Neural crest cell (in vitro differentiated cells): ENCODE measurements around the gene RASAL2. TPM values are rescaled to one million over a fixed set of nuclear protein-coding genes. Genes with fewer than 3 reads are reported as not detected.
A peak's percentile ranks its signal among the peaks of the same experiment; 100 is the strongest.

ENCODE experiments used
- DNase-seq: peaks from one replicate; pipeline ENCODE4 v3.0.0; 2021; ENCODE audit warnings: low read depth, mixed read lengths, low spot score
- H3K27ac Mint-ChIP-seq: one replicate; pipeline ENCODE4 v1.8.0; 2021; ENCODE audit warnings: mild to moderate bottlenecking, mixed read lengths; ENCODE audit not compliant: unreplicated experiment
- H3K27me3 Mint-ChIP-seq: 2 replicates; pipeline ENCODE4 v1.8.0; 2021; ENCODE audit warnings: low read depth, mild to moderate bottlenecking, mixed read lengths
- H3K36me3 Mint-ChIP-seq: 2 replicates; pipeline ENCODE4 v1.8.0; 2021; ENCODE audit warnings: low read depth, mild to moderate bottlenecking, mixed read lengths
- H3K4me1 Mint-ChIP-seq: 2 replicates; pipeline ENCODE4 v1.8.0; 2021; ENCODE audit warnings: mixed read lengths
- H3K4me3 Mint-ChIP-seq: one replicate; pipeline ENCODE4 v1.8.0; 2021; ENCODE audit warnings: mild to moderate bottlenecking, mixed read lengths
- H3K9me3 Mint-ChIP-seq: 2 replicates; pipeline ENCODE4 v1.8.0; 2021; ENCODE audit warnings: mixed read lengths
- CTCF ChIP-seq: fragments of 200-600 bp; sonication (generic); conservative IDR thresholded peaks from 2 replicates; pipeline ENCODE4 v1.5.0; 2021; ENCODE audit warnings: antibody characterized with exemption, mild to moderate bottlenecking
- long read RNA-seq: library from polyadenylated mRNA; unstranded; transcript quantifications from one replicate; pipeline ENCODE4 v2.0.0, GENCODE V29; 2020
- total RNA-seq: library from RNA; stranded (reverse); gene quantifications from 2 replicates; pipeline ENCODE4 v1.2.1, GENCODE V29; 2021

RASAL2 gene
- 20.9 and 25.5 TPM in 2 replicates for total RNA-seq
- long read RNA-seq, partial matches to known transcripts, result 8 of 25 reads
- long read RNA-seq, other reads (novel, unspliced or antisense), result 17 of 25 reads

- Mint-ChIP-seq H3K27me3 (no peaks in the 10 kb centered on the region), H3K9me3 (no peaks in the 10 kb centered on the region), H3K4me1 (peaks cover 36% of the 10 kb centered on the region), H3K36me3 (no peaks in the 10 kb centered on the region), H3K27ac (peak within 1 kb of the TSS; percentile 95), H3K4me3 (peak within 1 kb of the TSS; percentile 91)
- DNase-seq, result peak; percentile 65
- peak; percentile 24 for TF ChIP-seq CTCF
Observed at GRCh38 chr1:178093951-178094738, at the start of gene RASAL2. RASAL2 (plus strand) TSS chr1:178094104; CDS start chr1:178094493, 389 bp downstream.

- no peak overlapping the region for H3K4me3 Mint-ChIP-seq
- H3K27ac Mint-ChIP-seq, result no peak overlapping the region
- H3K4me1 Mint-ChIP-seq, result peaks cover 4% of the 10 kb centered on the region
- no peaks in the 10 kb centered on the region for H3K9me3 Mint-ChIP-seq
- no peaks in the 10 kb centered on the region for H3K36me3 Mint-ChIP-seq
- H3K27me3 Mint-ChIP-seq, result no peaks in the 10 kb centered on the region
- DNase-seq, result no peak
- no peak for TF ChIP-seq CTCF
Observed at GRCh38 chr1:178046591-178047270, 47.2 kb upstream of the RASAL2 start.

- no peak overlapping the region for H3K27ac Mint-ChIP-seq
- H3K27me3 Mint-ChIP-seq, result no peaks in the 10 kb centered on the region
- no peaks in the 10 kb centered on the region for H3K9me3 Mint-ChIP-seq
- H3K4me3 Mint-ChIP-seq, result no peak overlapping the region
- no peak for DNase-seq
- H3K36me3 Mint-ChIP-seq, result no peaks in the 10 kb centered on the region
- no peak for TF ChIP-seq CTCF
- H3K4me1 Mint-ChIP-seq, result peaks cover 8% of the 10 kb centered on the region
Observed at GRCh38 chr1:178047403-178048093, 46.4 kb upstream of the RASAL2 start.

GRCh38 chr1:178048426-178048825 is 45.5 kb upstream of the RASAL2 start:
- no peak for DNase-seq
- no peaks in the 10 kb centered on the region for H3K9me3 Mint-ChIP-seq
- no peak overlapping the region for H3K27ac Mint-ChIP-seq
- no peaks in the 10 kb centered on the region for H3K27me3 Mint-ChIP-seq
- no peak for TF ChIP-seq CTCF
- H3K4me1 Mint-ChIP-seq, result peaks cover 17% of the 10 kb centered on the region
- H3K36me3 Mint-ChIP-seq, result no peaks in the 10 kb centered on the region
- H3K4me3 Mint-ChIP-seq, result no peak overlapping the region

- Mint-ChIP-seq H3K27ac (no peak overlapping the region), H3K27me3 (no peaks in the 10 kb centered on the region), H3K36me3 (no peaks in the 10 kb centered on the region), H3K9me3 (no peaks in the 10 kb centered on the region), H3K4me3 (no peak overlapping the region), H3K4me1 (peaks cover 19% of the 10 kb centered on the region)
- no peak for TF ChIP-seq CTCF
- DNase-seq, result no peak
Observed at GRCh38 chr1:178048883-178049282, 45.0 kb upstream of the RASAL2 start.
